GM12892 (cell line): ENCODE results near the gene RBFOX2.

Experiments used
- POLR2A ChIP-seq: IDR thresholded peaks from 2 replicates; pipeline ENCODE4 v1.6.1; 2011; ENCODE audit warnings: low read depth, low read length, control low read depth
- POLR2AphosphoS5 ChIP-seq: IDR thresholded peaks from 2 replicates; pipeline ENCODE4 v1.6.1; 2011; ENCODE audit warnings: low read depth, low read length, control low read depth
- TAF1 ChIP-seq: IDR thresholded peaks from 2 replicates; pipeline ENCODE4 v1.6.1; 2011; ENCODE audit warnings: low read depth, mild to moderate bottlenecking, control low read depth, low read length, borderline replicate concordance

DNA sequence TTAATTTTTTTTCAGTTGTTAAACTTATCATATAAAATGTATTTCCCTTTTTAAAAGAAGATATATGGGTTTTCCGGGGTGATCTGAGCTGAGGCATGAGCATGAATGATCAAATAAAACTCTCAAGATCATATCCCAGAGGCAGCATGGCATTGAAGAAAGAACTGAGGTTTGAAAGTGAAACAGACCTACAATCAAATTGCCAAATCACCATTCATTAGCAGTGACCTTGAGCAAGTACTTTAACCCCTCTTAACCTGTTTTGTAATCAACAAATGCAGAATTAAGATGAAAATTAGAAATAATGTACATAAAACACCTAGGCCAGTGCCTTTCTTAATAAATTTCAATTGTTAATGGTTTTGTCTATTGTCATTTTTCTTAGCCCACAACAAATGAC is 116.0 kb downstream of the RBFOX2 start:
- TF ChIP-seq POLR2A (no peak), TAF1 (no peak), POLR2AphosphoS5 (no peak)
